Measurements from ENCODE around the gene NDUFV1.
"Not testable (repeated sequence)": the region's sequence is repeated elsewhere in the genome, so short reads cannot be mapped to it uniquely, and the experiment has no call there.

The NDUFV1 gene

DNA sequence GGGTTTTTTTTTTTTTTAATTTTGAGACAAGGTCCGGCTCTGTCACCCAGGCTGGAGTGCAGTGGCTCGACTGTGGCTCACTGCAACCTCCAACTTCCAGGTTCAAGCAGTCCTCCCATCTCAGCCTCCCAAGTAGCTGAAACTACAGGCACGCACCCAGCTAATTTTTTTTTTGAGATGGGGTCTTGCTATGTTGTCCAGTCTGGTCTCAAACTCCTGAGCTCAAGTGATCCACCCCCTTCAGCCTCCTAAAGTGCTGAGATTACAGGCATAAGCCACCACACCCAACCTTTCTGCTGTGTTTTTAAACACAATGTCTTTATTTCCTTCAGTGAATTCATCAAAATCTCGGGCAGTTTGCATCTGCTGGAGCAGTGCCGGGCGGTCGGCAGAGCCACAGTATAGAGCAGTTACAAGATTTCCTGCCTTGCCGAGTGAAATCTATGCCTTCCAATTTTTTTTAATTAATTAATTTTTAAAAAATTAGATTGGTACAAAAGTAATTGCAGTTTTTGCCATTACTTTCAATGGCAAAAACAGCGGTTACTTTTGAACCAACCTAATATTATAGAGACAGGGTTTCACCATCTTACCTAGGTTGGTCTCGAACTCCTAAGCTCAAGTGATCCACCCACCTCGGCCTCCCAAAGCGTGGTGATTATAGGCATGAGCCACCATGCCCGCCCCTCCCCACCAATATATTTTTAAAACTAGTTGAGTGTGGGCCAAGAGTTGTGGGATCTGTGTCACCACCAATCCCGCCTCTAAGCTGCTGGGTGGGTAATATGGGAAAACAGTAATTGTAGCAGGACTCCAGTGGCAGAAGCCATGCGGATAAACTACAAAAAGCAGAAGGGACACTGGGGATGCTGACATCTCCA, 46.5 kb downstream of the NDUFV1 start:
- TF ChIP-seq, protein P1, sequence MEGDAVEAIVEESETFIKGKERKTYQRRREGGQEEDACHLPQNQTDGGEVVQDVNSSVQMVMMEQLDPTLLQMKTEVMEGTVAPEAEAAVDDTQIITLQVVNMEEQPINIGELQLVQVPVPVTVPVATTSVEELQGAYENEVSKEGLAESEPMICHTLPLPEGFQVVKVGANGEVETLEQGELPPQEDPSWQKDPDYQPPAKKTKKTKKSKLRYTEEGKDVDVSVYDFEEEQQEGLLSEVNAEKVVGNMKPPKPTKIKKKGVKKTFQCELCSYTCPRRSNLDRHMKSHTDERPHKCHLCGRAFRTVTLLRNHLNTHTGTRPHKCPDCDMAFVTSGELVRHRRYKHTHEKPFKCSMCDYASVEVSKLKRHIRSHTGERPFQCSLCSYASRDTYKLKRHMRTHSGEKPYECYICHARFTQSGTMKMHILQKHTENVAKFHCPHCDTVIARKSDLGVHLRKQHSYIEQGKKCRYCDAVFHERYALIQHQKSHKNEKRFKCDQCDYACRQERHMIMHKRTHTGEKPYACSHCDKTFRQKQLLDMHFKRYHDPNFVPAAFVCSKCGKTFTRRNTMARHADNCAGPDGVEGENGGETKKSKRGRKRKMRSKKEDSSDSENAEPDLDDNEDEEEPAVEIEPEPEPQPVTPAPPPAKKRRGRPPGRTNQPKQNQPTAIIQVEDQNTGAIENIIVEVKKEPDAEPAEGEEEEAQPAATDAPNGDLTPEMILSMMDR (IDR thresholded peaks at IDR 0.05; ENCODE audit: extremely low read depth, missing control alignments): no peak
- DNase-seq (ENCODE audit: low spot score): no peak

DNA sequence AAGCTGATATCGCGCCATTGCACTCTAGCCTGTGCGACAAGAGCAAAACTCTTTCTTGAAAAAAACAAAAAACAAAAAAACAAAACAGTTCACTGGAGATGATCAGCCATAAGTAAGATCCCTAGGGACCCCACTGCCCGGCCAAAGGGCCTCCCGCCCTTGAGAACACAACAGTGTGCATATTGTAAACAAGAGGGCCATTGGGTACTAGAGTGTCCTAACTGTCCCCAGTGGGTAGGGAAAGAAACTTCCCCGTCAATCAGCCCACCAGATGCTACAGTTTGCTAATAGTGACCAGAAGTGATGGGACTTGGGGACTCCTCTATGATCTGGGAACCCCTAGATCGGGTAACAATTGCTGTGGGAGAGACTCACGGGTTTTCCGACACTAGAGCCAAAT, 47.5 kb downstream of the NDUFV1 start:
- no peak for DNase-seq (ENCODE audit: low spot score)
- TF ChIP-seq, protein P1 (IDR thresholded peaks at IDR 0.05; ENCODE audit: extremely low read depth, missing control alignments): no peak

DNA sequence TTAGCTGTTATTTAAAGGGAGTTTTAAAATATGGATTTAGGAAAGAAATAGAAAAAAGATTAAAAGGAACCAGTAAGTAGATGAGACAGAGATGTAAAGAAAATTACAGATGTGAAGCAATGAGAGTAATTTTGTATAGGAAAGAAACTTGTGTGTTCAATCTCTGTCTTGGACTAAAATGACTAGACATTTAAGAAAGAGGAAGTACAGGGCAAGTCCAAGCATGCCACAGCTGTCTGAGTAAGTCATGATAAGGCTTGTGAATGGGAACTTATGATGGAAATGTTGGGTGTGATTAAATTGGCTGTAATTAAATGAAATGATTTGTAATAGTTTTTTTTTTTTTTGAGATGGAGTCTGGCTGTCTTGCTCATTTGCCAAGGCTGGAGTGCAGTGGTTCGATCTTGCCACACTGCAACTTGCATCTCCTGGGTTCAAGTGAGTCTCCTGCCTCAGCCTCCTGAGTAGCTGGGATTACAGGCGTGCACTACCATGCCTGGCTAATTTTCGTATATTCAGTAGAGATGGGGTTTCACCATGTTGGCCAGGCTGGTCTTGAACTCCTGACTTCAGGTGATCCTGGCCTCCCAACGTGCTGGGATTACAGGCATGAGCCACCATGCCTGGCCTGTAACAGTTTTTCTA, 49.7 kb downstream of the NDUFV1 start:
- TF ChIP-seq, protein P1 (IDR thresholded peaks at IDR 0.05; ENCODE audit: extremely low read depth, missing control alignments): no peak
- DNase-seq (ENCODE audit: low spot score): no peak

DNA sequence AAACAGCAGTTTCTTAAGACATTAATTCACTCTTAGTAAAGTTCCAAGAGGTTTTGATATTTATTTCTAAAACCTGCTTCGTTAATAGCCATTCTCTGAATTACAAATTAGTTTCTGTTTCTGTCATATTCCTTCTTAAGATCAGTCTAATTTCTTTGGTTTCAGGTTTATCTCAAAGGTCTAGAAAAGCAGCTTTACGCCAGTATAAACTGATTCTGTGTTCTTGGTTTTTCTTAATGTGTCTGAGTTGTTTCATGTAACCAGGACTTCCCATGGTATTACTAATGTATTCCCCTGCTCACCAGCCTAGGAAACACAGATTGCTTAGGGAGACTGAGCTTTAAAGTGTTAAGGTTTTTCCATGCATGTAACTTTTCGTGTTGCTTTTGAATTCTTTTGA, 50.6 kb downstream of the NDUFV1 start:
- TF ChIP-seq, protein P1 (IDR thresholded peaks at IDR 0.05; ENCODE audit: extremely low read depth, missing control alignments): no peak
- DNase-seq (ENCODE audit: low spot score): no peak

DNA sequence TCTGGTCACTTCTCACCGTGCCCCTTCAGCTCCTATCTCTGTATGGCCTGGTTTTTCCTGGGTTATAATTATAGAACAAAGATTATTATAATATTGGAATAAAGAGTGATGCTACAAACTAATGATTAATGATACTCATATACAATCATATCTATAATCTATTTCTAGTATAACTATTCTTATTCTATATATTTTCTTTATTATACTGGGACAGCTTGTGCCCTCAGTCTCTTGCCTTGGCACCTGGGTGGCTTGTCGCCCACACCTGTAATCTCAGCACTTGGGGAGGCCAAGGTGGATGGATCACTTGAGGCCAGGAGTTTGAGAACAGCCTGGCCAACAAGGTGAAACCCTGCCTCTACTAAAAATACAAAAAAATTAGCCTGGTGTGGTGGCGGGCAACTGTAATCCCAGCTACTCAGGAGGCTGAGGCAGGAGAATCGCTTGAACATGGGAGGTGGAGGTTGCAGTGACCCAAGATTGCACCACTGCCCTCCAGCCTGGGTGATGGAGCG, 53.0 kb downstream of the NDUFV1 start:
- not testable (repeated sequence) for DNase-seq (ENCODE audit: low spot score)

DNA sequence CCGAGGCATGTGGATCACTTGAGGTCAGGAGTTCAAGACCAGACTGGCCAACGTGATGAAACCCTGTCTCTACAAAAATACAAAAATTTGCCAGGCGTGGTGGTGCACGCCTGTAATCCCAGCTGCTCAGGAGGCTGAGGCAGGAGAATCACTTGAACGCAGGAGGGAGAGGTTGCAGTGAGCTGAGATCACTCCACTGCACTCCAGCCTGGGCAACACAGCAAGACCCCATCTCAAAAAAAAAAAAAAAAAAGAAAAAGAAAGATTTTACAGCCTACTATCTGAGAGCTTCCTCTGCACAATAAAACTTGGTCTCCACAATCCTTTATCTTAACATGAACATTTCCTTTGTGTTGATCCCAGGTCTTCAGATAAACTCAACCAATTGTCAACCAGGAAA, 54.0 kb downstream of the NDUFV1 start:
- DNase-seq (ENCODE audit: low spot score): not testable (repeated sequence)
